Keratinocyte (primary cell): ENCODE measurements around the gene FABP7. TPM values are rescaled to one million over a fixed set of nuclear protein-coding genes. Genes with fewer than 3 reads are reported as not detected.

Source experiments
- DNase-seq: peaks from one replicate; pipeline ENCODE4 v3.0.0-alpha.2; 2011; ENCODE audit warnings: low read depth, missing footprints, low spot score
- FAIRE-seq: peaks from 2 replicates; lab custom pipeline; 2011; peaks lifted over from hg19 to GRCh38; lab: Jason Lieb, UNC
- H2AFZ ChIP-seq: 2 replicates; pipeline ENCODE4 v1.6.0; 2012; ENCODE audit warnings: low read length, control low read depth, inconsistent platforms; ENCODE audit not compliant: control insufficient read depth
- H3K27ac ChIP-seq: 2 replicates; pipeline ENCODE4 v1.5.1; 2011; ENCODE audit warnings: low read length; ENCODE audit not compliant: control insufficient read depth, insufficient read depth
- H3K27me3 ChIP-seq: 3 replicates; pipeline ENCODE4 v1.6.0; 2011; ENCODE audit warnings: low read length; ENCODE audit not compliant: control insufficient read depth, insufficient read depth; ENCODE audit errors: extremely low read depth
- H3K36me3 ChIP-seq, 2 experiments: 2 replicates in 1 of 2; 3 replicates in 1 of 2; pipeline ENCODE4 v1.5.1; 2011; ENCODE audit warnings: low read length in 2 of 2, mild to moderate bottlenecking in 1 of 2; ENCODE audit not compliant: control insufficient read depth in 2 of 2, insufficient read depth in 2 of 2; ENCODE audit errors: extremely low read depth in 1 of 2
- H3K4me1 ChIP-seq: 3 replicates; pipeline ENCODE4 v1.5.1; 2011; ENCODE audit warnings: low read length; ENCODE audit not compliant: control insufficient read depth, insufficient read depth; ENCODE audit errors: extremely low read depth
- H3K4me2 ChIP-seq: 3 replicates; pipeline ENCODE4 v1.6.0; 2011; ENCODE audit warnings: low read depth, low read length; ENCODE audit not compliant: control insufficient read depth, insufficient read depth; ENCODE audit errors: extremely low read depth
- H3K4me3 ChIP-seq, 3 experiments: fragments of 200-600 bp in 1 of 3; sonication (generic) in 1 of 3; 2 replicates in 2 of 3; 3 replicates in 1 of 3; pipeline ENCODE4 v1.5.1; 2011 to 2016; ENCODE audit warnings: low read length in 3 of 3, mild to moderate bottlenecking in 3 of 3, control low read depth in 2 of 3, inconsistent platforms in 1 of 3, low read depth in 1 of 3, mixed read lengths in 1 of 3, mixed run types in 1 of 3, moderate library complexity in 1 of 3; ENCODE audit not compliant: control insufficient read depth in 2 of 3, insufficient read depth in 2 of 3; ENCODE audit errors: extremely low read depth in 1 of 3
- H3K79me2 ChIP-seq: 2 replicates; pipeline ENCODE4 v1.6.0; 2012; ENCODE audit warnings: low read length; ENCODE audit not compliant: control insufficient read depth, insufficient read depth
- H3K9ac ChIP-seq: 3 replicates; pipeline ENCODE4 v1.6.0; 2011; ENCODE audit warnings: low read length; ENCODE audit not compliant: control insufficient read depth, insufficient read depth; ENCODE audit errors: extremely low read depth
- H3K9me1 ChIP-seq: 3 replicates; pipeline ENCODE4 v1.6.0; 2011; ENCODE audit warnings: low read length; ENCODE audit not compliant: control insufficient read depth, insufficient read depth; ENCODE audit errors: extremely low read depth
- H3K9me3 ChIP-seq: 2 replicates; pipeline ENCODE4 v1.5.1; 2012; ENCODE audit warnings: low read depth, low read length; ENCODE audit not compliant: control insufficient read depth
- H4K20me1 ChIP-seq: 3 replicates; pipeline ENCODE4 v1.6.0; 2011; ENCODE audit warnings: low read length; ENCODE audit not compliant: control insufficient read depth, insufficient read depth; ENCODE audit errors: extremely low read depth
- CTCF ChIP-seq, 3 experiments: IDR thresholded peaks in 1 of 3; conservative IDR thresholded peaks in 1 of 3; optimal IDR thresholded peaks in 1 of 3; 2 replicates in 2 of 3; 3 replicates in 1 of 3; pipeline versions ENCODE3 to v1.5.1; 2011; ENCODE audit warnings: low read length in 3 of 3, mild to moderate bottlenecking in 3 of 3, moderate library complexity in 2 of 3, control low read depth in 1 of 3, inconsistent platforms in 1 of 3; ENCODE audit not compliant: insufficient read depth in 2 of 3; ENCODE audit errors: extremely low read depth in 1 of 3
- EZH2 ChIP-seq: IDR thresholded peaks from one replicate; pipeline ENCODE4 v1.6.1; 2012; ENCODE audit warnings: inconsistent platforms, mild to moderate bottlenecking, low read length, moderate library complexity
- dilution Hi-C: fragments of 300-500 bp; cut with MboI; formaldehyde crosslinking; loops from one replicate; pipeline ENCODE4 v1.7.0; 2020; ENCODE audit warnings: low sequenced_read_pairs; ENCODE audit not compliant: extremely low pct_ligation_motif_present
- polyA plus RNA-seq, 5 experiments: library from polyadenylated mRNA; depleted of rRNA in 3 of 5; stranded (reverse) in 3 of 5; stranded (forward) in 1 of 5; unstranded in 1 of 5; fragments of >200 nt; gene quantifications; 1 replicate in 1 of 5; 2 replicates in 3 of 5; 3 replicates in 1 of 5; pipeline versions ENCODE4 v1.2.1 to v1.2.3, GENCODE V29; 2011 to 2012; ENCODE audit warnings: missing spikeins in 2 of 5, low read depth in 1 of 5, low replicate concordance in 1 of 5

The FABP7 gene
- polyA plus RNA-seq, 1 donor (not counting 4 experiments of a cell fraction or from before 2014, with no cell fraction given): not detected

DNA sequence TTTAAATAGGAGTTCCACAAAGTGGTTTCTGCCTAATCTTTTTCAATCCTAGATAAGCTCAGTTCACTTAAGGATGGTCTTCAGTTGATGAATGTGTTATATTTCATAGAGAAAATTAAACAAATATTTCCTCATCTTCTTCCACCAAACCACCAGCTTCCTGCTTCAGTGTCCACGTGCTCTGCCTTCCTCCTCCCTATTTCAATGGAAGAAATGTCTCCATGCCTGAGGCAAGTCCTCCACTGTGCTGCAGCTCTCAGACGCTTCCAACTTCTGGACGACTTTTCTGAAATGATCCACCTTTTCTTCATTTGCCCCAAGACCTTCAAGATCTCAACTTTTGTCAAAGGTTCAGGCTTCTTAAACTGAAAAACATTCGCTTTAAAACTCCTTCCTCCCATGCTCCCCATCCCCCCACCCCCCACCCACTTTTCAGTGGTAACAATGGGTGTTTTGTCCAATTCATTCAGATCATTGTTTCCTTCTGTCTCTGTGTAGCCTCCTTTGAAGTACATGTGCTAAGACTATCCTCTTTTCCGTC, 25.3 kb upstream of the FABP7 start:
- Histone ChIP-seq H3K36me3 (no peaks in the 10 kb centered on the region), H2AFZ (no peak overlapping the region), H3K4me1 (peaks cover 2% of the 10 kb centered on the region), H3K9me3 (no peaks in the 10 kb centered on the region), H3K4me2 (no peak overlapping the region), H3K27me3 (no peaks in the 10 kb centered on the region), H3K27ac (no peak overlapping the region), H3K9ac (no peak overlapping the region), H3K4me3 (no peak overlapping the region), H3K9me1 (no peaks in the 10 kb centered on the region), H3K79me2 (no peaks in the 10 kb centered on the region), H4K20me1 (no peaks in the 10 kb centered on the region)
- TF ChIP-seq EZH2 (no peak), CTCF (optimal IDR thresholded peaks at IDR 0.05 in 1 of 3, IDR thresholded peaks at IDR 0.05 in 1 of 3, conservative IDR thresholded peaks at IDR 0.05 in 1 of 3; ENCODE audit: extremely low read depth in 1 of 3, insufficient read depth in 2 of 3, low read length in 3 of 3) (no peak)
- FAIRE-seq: no peak
- no peak for DNase-seq
- dilution Hi-C loops: no loop called here

GRCh38 chr6:122755901-122756300, 23.6 kb upstream of the FABP7 start:
- no peaks in the 10 kb centered on the region for H3K27me3 ChIP-seq
- H3K36me3 ChIP-seq: no peaks in the 10 kb centered on the region
- no peaks in the 10 kb centered on the region for H4K20me1 ChIP-seq
- H3K9ac ChIP-seq: no peak overlapping the region
- no peak for TF ChIP-seq CTCF (optimal IDR thresholded peaks at IDR 0.05 in 1 of 3, IDR thresholded peaks at IDR 0.05 in 1 of 3, conservative IDR thresholded peaks at IDR 0.05 in 1 of 3; ENCODE audit: extremely low read depth in 1 of 3, insufficient read depth in 2 of 3, low read length in 3 of 3)
- no peak for TF ChIP-seq EZH2
- H3K79me2 ChIP-seq: no peaks in the 10 kb centered on the region
- H3K27ac ChIP-seq: no peak overlapping the region
- H3K9me3 ChIP-seq: no peaks in the 10 kb centered on the region
- H3K4me1 ChIP-seq: peaks cover 2% of the 10 kb centered on the region
- DNase-seq (no peak), FAIRE-seq (no peak)
- H2AFZ ChIP-seq: no peak overlapping the region
- dilution Hi-C loops: no loop called here
- H3K9me1 ChIP-seq: no peaks in the 10 kb centered on the region
- H3K4me2 ChIP-seq: no peak overlapping the region
- H3K4me3 ChIP-seq: no peak overlapping the region
